HFFc6 (cell line): ENCODE measurements around the gene ARPC1B. TPM values are rescaled to one million over a fixed set of nuclear protein-coding genes. Genes with fewer than 3 reads are reported as not detected.

Source experiments
- DNase-seq: peaks from one replicate; pipeline ENCODE4 v3.0.0-alpha.2; 2018
- H3K27ac Mint-ChIP-seq: 2 replicates; pipeline ENCODE4 v1.8.0; 2020; ENCODE audit warnings: mild to moderate bottlenecking, mixed read lengths
- H3K27me3 Mint-ChIP-seq: 2 replicates; pipeline ENCODE4 v1.8.0; 2021; ENCODE audit warnings: mild to moderate bottlenecking, moderate library complexity, mixed read lengths; ENCODE audit not compliant: insufficient read depth
- H3K36me3 Mint-ChIP-seq: 2 replicates; pipeline ENCODE4 v1.8.0; 2021; ENCODE audit warnings: low read depth, mixed read lengths
- H3K4me1 Mint-ChIP-seq: 2 replicates; pipeline ENCODE4 v1.8.0; 2020; ENCODE audit warnings: low read depth, mixed read lengths
- H3K4me3 Mint-ChIP-seq: 2 replicates; pipeline ENCODE4 v1.8.0; 2020; ENCODE audit warnings: mild to moderate bottlenecking, moderate library complexity, mixed read lengths
- H3K9me3 Mint-ChIP-seq: 2 replicates; pipeline ENCODE4 v1.8.0; 2020; ENCODE audit warnings: mild to moderate bottlenecking, mixed read lengths
- total RNA-seq, 6 experiments: library from RNA; stranded (reverse); fragmentation: NEBNext Ultra II Directional; extraction: Animal tissue kit (Norgen Biotek cat#: 25700); gene quantifications; 2 replicates in 1 of 6; 3 replicates in 5 of 6; pipeline ENCODE4 v1.2.3, GENCODE V29; 2021
- TF ChIP-seq, protein P1 (sequence below): fragments of 200-600 bp; sonication (generic); IDR thresholded peaks from 2 replicates; pipeline ENCODE4 v1.5.0; 2021; ENCODE audit warnings: antibody characterized with exemption, mild to moderate bottlenecking

Gene ARPC1B
- total RNA-seq, 6 experiments from 2014 or later: 233 to 281 (median 249) TPM

DNA sequence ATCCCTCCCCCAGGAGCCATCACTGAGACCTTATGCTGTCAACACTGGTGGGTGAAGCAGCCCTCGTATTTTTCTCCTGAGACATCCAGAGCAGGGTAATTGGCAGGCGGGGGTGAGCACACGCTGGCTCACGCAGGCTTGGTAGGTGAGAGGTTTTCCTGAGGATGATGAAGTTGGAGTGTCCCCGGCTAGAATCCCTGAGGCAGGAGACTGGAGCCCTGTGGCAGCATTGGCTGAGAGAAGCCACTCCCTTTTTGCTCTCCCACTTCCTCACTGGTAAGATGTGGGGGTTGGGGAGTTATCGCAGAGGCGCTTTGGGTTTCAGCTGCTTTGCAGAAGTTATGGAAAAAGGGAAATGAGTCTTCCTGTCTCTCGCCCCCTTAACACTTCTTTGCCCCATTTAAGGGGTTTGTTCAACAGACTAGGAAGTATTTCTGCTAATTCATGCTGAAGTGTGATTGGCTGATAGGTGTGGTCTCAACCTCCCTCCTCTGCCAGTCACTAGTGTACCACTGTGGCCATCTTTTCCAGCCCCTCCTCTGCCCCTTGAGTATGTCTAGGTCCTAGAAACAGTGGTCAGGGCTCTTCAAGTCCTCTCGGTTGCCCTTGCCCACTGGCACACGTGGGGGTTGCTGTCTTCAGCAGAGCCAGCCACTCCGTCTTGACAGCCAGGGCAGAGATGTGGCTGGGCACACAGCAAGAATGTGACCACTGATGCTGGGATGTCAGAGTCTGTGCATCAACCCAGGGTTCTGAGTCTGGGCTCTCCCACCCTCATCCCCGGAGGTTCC is 5.7 kb downstream of the ARPC1B start:
- no peaks in the 10 kb centered on the region; the same call in 1 of the 2 replicates for H3K27me3 Mint-ChIP-seq
- DNase-seq: peak; percentile 27
- TF ChIP-seq, protein P1, sequence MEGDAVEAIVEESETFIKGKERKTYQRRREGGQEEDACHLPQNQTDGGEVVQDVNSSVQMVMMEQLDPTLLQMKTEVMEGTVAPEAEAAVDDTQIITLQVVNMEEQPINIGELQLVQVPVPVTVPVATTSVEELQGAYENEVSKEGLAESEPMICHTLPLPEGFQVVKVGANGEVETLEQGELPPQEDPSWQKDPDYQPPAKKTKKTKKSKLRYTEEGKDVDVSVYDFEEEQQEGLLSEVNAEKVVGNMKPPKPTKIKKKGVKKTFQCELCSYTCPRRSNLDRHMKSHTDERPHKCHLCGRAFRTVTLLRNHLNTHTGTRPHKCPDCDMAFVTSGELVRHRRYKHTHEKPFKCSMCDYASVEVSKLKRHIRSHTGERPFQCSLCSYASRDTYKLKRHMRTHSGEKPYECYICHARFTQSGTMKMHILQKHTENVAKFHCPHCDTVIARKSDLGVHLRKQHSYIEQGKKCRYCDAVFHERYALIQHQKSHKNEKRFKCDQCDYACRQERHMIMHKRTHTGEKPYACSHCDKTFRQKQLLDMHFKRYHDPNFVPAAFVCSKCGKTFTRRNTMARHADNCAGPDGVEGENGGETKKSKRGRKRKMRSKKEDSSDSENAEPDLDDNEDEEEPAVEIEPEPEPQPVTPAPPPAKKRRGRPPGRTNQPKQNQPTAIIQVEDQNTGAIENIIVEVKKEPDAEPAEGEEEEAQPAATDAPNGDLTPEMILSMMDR: no peak
- peaks cover 32% of the 10 kb centered on the region for H3K4me1 Mint-ChIP-seq
- H3K36me3 Mint-ChIP-seq: peaks cover 13% of the 10 kb centered on the region; the same call in 1 of the 2 replicates
- H3K9me3 Mint-ChIP-seq: no peaks in the 10 kb centered on the region
- peak overlapping the region; percentile 95 for H3K27ac Mint-ChIP-seq
- peak overlapping the region; percentile 66 for H3K4me3 Mint-ChIP-seq

- H3K4me1 Mint-ChIP-seq: peaks cover 32% of the 10 kb centered on the region
- TF ChIP-seq, protein P1: no peak
- H3K4me3 Mint-ChIP-seq: no peak overlapping the region; the same call in 1 of the 2 replicates
Measured at GRCh38 chr7:99380823-99381663, 6.5 kb downstream of the ARPC1B start.

GRCh38 chr7:99381664-99382075 is 7.1 kb downstream of the ARPC1B start:
- Mint-ChIP-seq H3K4me1 (peaks cover 32% of the 10 kb centered on the region), H3K4me3 (no peak overlapping the region), H3K9me3 (no peaks in the 10 kb centered on the region), H3K27me3 (no peaks in the 10 kb centered on the region; the same call in 1 of the 2 replicates), H3K27ac (no peak overlapping the region; the same call in 1 of the 2 replicates), H3K36me3 (peaks cover 13% of the 10 kb centered on the region; the same call in 1 of the 2 replicates)
- DNase-seq: no peak
- TF ChIP-seq, protein P1: no peak

More at GRCh38 chr7:99380823-99381663, 6.5 kb downstream of the ARPC1B start:
- no peaks in the 10 kb centered on the region; the same call in 1 of the 2 replicates for H3K27me3 Mint-ChIP-seq
- peaks cover 13% of the 10 kb centered on the region; the same call in 1 of the 2 replicates for H3K36me3 Mint-ChIP-seq
- no peak for DNase-seq
- H3K9me3 Mint-ChIP-seq: no peaks in the 10 kb centered on the region
- peak overlapping the region; percentile 95 for H3K27ac Mint-ChIP-seq

DNA sequence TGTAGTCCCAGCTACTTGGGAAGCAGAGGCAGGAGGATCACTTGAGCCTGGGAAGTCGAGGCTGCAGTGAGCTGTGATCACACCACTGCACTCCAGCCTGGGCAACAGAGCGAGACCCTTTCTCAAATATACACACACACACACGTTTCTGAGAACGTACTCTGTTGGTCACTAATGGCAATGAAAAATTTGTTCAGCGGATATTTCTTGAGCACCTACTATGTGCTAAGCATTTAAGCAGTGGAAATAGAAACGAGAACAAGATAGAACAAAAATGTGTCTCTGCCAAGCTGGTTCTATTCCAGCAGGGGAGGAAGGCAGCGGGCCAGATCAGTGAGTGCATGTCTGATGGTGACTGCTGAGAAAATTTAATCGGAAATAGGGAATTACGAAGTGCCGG is 8.7 kb downstream of the ARPC1B start:
- Mint-ChIP-seq H3K27ac (no peak overlapping the region), H3K9me3 (no peaks in the 10 kb centered on the region), H3K27me3 (peaks cover 5% of the 10 kb centered on the region), H3K36me3 (peaks cover 17% of the 10 kb centered on the region; the same call in 1 of the 2 replicates), H3K4me3 (no peak overlapping the region), H3K4me1 (peaks cover 32% of the 10 kb centered on the region)
- TF ChIP-seq, protein P1: no peak
- DNase-seq: no peak

GRCh38 chr7:99383791-99384370 is 9.4 kb downstream of the ARPC1B start:
- H3K27ac Mint-ChIP-seq: no peak overlapping the region
- H3K4me3 Mint-ChIP-seq: no peak overlapping the region
- TF ChIP-seq, protein P1: no peak
- H3K27me3 Mint-ChIP-seq: peaks cover 5% of the 10 kb centered on the region
- DNase-seq: no peak
- peaks cover 30% of the 10 kb centered on the region for H3K4me1 Mint-ChIP-seq
- H3K36me3 Mint-ChIP-seq: peaks cover 20% of the 10 kb centered on the region; the same call in 1 of the 2 replicates
- H3K9me3 Mint-ChIP-seq: no peaks in the 10 kb centered on the region
